Sigmoid colon (tissue), 4 donors: ENCODE results near the gene CNTNAP5.

Source experiments
- POLR2A ChIP-seq, 2 donors: fragments of 450-650 bp; IDR thresholded peaks; one replicate each; pipeline ENCODE4 v1.6.1; 2016; ENCODE audit warnings: antibody characterized with exemption in 2 of 2, mild to moderate bottlenecking in 2 of 2, moderate library complexity in 2 of 2
- POLR2AphosphoS5 ChIP-seq, 4 donors: sonication (generic); formaldehyde crosslinking; IDR thresholded peaks; one replicate each; pipeline ENCODE4 v1.6.1; 2017; ENCODE audit warnings: antibody characterized with exemption in 4 of 4
- TF ChIP-seq, protein P1 (sequence below), 4 experiments: fragments of 450-650 bp in 3 of 4; fragments of 200-600 bp in 1 of 4; IDR thresholded peaks; one replicate each; pipeline ENCODE4 v1.5.1; 2016 to 2019; ENCODE audit warnings: antibody characterized with exemption in 4 of 4, mild to moderate bottlenecking in 3 of 4, moderate library complexity in 2 of 4

DNA sequence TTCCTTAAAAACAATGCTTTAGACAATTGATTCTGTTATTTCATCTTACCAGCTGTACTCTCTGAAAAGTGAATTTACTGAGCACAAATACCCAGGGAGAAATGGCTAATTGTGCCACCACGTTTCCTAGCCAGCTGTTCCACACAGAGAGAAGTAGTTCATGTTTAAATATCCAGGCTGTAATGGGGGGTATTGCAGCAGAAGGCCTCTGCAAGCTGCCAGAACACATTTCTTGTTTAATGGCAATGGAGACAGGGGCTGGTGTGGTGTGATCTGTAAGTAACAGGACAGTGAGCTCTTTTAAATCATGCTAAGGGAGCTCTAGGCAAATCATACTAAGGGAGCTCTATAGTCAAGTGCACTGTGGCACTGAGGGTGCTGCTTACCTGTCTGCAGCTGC is 809.2 kb downstream of the CNTNAP5 start:
- TF ChIP-seq POLR2A (IDR thresholded peaks at IDR 0.05) (no peak), POLR2AphosphoS5 (IDR thresholded peaks at IDR 0.05) (no peak)
- TF ChIP-seq, protein P1, sequence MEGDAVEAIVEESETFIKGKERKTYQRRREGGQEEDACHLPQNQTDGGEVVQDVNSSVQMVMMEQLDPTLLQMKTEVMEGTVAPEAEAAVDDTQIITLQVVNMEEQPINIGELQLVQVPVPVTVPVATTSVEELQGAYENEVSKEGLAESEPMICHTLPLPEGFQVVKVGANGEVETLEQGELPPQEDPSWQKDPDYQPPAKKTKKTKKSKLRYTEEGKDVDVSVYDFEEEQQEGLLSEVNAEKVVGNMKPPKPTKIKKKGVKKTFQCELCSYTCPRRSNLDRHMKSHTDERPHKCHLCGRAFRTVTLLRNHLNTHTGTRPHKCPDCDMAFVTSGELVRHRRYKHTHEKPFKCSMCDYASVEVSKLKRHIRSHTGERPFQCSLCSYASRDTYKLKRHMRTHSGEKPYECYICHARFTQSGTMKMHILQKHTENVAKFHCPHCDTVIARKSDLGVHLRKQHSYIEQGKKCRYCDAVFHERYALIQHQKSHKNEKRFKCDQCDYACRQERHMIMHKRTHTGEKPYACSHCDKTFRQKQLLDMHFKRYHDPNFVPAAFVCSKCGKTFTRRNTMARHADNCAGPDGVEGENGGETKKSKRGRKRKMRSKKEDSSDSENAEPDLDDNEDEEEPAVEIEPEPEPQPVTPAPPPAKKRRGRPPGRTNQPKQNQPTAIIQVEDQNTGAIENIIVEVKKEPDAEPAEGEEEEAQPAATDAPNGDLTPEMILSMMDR (IDR thresholded peaks at IDR 0.05) = no peak
